Central memory CD4-positive, alpha-beta T cell (primary cell): Measurements from ENCODE around the gene CELF4.

Source experiments
- DNase-seq: peaks from one replicate; pipeline ENCODE4 v3.0.0; 2022

The CELF4 gene

GRCh38 chr18:37460604-37461003, 105.0 kb downstream of the CELF4 start:
- no peak for DNase-seq

- no peak for DNase-seq
Measured at GRCh38 chr18:37458697-37459096, 106.9 kb downstream of the CELF4 start.

- DNase-seq, result no peak
Measured at GRCh38 chr18:37457753-37458152, 107.8 kb downstream of the CELF4 start.

GRCh38 chr18:37457341-37457740, 108.3 kb downstream of the CELF4 start:
- DNase-seq, result no peak

- no peak for DNase-seq
Measured at GRCh38 chr18:37456873-37457272, 108.7 kb downstream of the CELF4 start.

- no peak for DNase-seq
Measured at GRCh38 chr18:37456395-37456794, 109.2 kb downstream of the CELF4 start.

- DNase-seq, result no peak
Measured at GRCh38 chr18:37453752-37454151, 111.8 kb downstream of the CELF4 start.

GRCh38 chr18:37452682-37453385, 112.8 kb downstream of the CELF4 start:
- no peak for DNase-seq

- DNase-seq, result no peak
Measured at GRCh38 chr18:37452015-37452414, 113.6 kb downstream of the CELF4 start.

GRCh38 chr18:37451239-37451825, 114.3 kb downstream of the CELF4 start:
- DNase-seq, result no peak

- DNase-seq, result no peak
Measured at GRCh38 chr18:37450434-37451132, 115.0 kb downstream of the CELF4 start.

- no peak for DNase-seq
Measured at GRCh38 chr18:37449618-37450017, 116.0 kb downstream of the CELF4 start.

GRCh38 chr18:37448946-37449345, 116.7 kb downstream of the CELF4 start:
- DNase-seq, result no peak

GRCh38 chr18:37447962-37448888, 117.4 kb downstream of the CELF4 start:
- DNase-seq, result no peak

- no peak for DNase-seq
Measured at GRCh38 chr18:37445836-37446235, 119.8 kb downstream of the CELF4 start.

GRCh38 chr18:37445368-37445767, 120.2 kb downstream of the CELF4 start:
- DNase-seq, result no peak

GRCh38 chr18:37443325-37444055, 122.1 kb downstream of the CELF4 start:
- no peak for DNase-seq

- DNase-seq, result no peak
Measured at GRCh38 chr18:37442477-37442876, 123.1 kb downstream of the CELF4 start.

GRCh38 chr18:37441821-37442220, 123.8 kb downstream of the CELF4 start:
- DNase-seq, result no peak

- no peak for DNase-seq
Measured at GRCh38 chr18:37440206-37440605, 125.4 kb downstream of the CELF4 start.

GRCh38 chr18:37438417-37439180, 127.0 kb downstream of the CELF4 start:
- DNase-seq, result no peak
